Germinal center (tissue), 1 donor: Measurements from ENCODE around the gene PTPRO.

Experiments
- DNase-seq: peaks from one replicate; pipeline ENCODE4 v3.0.0; 2012; ENCODE audit warnings: mixed read lengths, low spot score

PTPRO gene

DNA sequence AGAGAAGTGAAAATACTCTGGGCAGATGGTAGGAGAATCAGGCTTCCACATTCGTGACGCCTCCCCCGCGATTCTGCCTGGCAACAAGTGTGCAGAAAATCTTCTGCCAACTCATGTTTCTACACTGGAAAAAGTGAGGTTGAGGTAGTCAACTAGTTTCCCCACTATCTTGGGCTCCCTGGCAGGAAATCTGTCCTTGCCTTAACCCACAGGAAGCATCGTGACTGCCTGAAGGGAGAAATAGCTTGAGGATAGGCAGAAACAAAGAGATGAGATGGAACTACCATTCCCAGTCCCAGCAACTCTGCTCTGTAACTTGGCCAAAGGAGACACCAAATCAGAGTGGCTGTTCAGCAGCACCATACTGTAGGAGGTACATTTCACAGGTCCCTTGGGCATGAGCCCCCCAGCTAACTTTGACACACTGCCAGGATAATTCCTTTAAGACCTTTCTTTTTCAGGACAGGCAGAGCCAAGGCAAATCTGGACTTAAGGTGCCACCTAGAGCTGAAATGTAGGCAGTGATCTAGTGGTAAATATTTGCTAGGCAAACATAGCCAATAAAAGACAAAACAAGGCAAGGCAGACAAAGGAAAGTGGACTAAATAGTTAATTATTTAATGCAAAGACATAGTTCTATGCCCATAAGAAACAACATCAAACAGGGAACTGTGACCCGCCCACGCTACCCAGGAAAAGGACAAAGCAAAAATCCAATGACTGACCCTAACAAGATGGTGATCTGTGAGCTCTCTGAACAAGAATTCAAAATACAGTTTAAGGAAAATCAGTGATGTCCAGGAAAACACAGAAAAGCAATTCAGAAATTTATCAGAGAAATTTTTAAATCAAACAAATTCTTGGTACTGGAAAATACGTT is 205.1 kb downstream of the PTPRO start:
- DNase-seq: no peak

DNA sequence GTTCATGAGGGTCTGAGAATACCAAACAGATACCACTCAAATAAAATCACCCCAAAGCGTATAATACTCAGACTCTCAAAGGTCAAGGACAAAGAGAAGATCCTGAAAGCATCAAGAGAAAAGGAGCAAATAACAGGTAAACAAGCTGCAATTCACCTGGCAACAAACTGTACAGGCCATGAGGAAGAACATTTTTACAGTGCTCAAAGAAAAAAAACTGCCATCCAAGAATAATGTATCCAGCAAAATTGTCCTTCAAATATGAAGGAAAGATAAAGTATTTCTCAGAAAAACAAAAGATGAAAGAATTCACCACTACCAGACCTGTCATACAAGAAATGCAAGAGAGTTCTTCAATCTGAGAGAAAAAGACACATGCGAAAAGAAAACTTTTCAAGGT is 206.4 kb downstream of the PTPRO start:
- no peak for DNase-seq

DNA sequence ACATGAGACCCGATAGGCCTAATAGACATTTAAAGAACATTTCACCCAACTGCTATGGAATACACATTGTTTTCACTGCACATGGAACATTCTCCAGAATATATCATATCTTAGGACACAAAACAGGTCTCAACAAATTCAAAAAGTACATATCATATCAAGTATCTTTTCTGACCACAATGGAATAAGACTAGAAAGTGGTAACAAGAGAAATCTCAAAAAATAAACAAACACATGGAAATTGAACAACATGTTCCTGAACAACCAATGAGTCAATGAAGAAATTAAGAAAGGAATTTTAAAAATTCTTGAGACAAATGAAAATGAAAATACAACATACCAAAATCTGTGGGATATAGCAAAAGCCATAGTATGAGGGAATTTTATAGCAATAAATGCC is 208.1 kb downstream of the PTPRO start:
- DNase-seq: no peak

DNA sequence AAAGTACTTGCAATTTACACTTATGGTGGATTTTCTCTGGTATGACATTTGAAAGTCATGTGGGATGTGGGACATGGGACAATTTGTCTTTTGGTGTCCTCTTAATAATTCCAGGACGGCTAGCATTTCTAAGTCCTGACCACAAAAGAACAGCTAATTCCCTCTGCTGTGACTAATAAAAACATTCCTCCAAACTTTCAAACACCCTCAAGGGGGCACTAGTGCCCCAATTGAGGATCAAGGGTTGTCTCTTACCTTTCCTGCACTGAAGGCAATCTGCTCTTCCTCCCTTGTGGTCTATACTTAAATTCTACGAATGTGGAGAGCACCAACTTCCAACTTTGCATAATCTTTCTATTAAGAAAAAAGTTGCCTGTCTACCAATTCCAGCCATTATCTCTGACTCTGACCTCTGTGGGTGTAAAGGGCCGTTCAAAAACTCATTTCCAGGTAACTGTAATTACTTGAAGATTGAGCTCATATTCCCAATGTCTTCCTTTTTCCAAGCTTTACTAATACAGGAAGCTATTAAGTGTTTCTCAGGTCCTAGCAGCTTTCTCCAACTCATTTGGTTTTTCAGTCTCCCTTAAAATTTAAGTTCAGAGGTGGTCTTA is 210.2 kb downstream of the PTPRO start:
- DNase-seq: peak; percentile 35

DNA sequence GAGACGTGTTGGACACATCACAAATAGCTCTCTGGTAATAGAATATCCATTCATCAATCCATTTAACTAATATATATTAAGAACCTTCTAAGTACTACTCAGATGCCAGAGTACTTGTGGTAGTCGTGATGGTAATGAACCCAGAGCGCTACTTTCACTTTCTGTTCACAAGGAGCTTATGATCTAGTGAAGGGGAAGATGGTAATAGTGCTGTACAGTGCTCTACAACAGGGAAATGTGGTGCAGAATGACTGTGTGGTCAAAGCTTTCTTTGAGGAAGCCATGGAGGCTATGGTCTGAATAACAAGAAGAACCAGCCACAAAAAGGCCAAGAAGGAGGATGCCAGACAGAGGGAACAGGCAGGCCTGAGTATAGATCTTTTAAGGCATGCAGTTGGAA is 212.0 kb downstream of the PTPRO start:
- no peak for DNase-seq

DNA sequence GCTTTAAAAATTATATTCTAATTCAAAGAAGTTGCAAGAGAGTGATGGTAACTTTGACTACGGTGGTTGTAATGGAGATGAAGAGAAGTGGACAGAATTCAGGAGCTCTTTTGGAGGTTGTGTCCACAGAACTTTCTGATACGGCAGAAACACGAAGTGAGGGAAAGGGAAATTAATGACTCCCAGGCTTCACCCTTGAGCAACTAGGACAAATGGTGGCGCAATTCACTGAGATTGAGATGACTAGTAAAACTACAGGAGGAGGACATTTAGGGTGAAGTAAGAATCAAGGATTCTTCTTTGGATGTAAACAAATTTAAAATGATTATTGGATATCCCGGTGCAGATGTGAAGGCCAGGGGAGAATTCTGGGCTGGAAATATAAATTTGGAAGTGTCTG is 212.6 kb downstream of the PTPRO start:
- DNase-seq: no peak

DNA sequence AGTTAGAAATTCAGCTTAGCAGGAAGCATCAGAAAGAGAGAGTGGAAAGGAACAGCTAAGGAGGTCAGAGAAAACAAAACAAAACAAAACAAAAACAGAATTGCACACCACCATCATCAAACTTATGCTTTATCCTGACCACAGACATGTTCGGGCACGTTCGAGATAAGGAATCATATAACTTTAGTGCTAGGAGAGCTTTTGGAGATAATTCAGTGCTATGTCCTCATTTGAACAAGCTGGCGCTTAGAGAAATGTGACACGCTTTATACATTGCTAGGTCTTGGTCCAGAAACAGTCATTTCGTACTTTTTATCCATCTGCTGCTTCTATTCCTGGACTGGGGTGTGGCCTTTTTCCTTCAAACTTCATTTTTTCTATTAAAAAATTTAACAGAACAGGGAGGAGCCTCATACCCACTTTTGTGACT is 213.1 kb downstream of the PTPRO start:
- no peak for DNase-seq

DNA sequence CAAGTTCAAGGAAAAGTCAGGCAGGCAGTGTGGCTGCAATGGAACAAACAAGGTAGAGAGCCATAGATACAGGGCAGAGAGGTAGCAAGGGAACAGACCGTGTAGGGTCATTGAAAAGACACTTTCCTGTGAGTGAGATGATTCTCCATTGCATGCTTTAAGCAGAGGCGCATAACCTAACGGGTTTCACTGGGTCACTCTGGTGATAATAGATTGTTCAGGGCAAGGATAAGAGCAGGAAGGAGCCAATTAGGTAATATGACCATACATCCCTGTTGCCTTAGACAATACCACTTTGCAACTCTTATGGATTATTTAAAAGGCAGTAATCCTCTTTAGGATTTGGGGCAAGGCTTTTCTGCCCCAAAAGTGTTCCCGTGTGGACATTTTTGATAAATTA is 214.1 kb downstream of the PTPRO start:
- no peak for DNase-seq

DNA sequence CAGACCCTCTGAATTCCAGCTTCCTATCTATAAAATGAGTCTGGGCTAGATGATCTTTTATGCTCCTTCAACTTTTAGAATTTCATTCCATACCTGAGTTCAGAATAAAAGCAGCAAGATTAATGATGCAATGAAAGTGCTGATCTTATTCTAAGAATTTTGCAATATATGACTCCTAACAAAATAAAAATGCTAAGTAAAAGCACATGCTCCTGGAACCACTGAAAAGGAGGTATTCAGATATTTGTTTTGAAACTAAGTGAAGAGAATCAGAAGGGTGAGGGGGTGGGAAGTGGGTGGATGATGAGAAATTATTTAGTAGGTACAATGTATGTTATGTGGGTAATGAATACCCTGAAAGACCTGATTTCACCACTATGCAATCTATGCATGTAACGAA is 216.6 kb downstream of the PTPRO start:
- no peak for DNase-seq

DNA sequence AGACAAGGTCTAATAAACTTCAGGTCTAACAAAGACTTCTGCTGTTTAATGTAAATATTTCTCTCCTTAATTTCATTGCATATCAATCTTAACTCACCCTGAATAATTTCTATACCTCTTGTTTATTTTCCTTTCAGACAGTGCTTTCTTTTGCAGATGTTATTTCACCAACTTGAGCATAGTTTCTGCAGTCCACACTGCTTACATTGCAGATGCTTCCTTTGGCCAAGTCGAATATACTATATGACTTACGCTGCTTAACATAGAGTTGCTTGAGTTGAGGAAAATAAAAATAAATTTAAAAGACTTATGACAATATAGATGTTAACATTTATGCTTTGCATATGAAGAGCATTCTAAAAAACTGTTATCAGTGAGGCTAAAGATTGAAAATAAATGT is 217.7 kb downstream of the PTPRO start:
- DNase-seq: no peak

DNA sequence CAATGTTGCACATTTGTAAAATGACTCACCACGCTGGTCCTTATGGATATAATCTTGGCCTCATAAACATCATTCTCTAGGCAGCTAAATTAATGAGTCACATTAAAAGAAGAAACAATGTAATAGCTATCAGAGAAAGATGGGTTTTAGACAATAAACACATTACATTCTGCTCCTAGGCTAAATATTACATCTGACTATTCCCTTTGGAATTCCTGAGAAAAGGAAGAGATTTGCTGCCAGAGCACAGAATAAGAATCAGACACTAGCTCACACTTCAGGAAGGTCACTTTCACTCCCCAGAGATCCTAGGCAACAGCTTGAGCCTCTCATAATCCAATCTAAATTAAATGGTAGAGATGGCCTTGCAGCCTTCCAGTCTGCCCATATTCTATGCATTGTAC is 218.2 kb downstream of the PTPRO start:
- DNase-seq: no peak

DNA sequence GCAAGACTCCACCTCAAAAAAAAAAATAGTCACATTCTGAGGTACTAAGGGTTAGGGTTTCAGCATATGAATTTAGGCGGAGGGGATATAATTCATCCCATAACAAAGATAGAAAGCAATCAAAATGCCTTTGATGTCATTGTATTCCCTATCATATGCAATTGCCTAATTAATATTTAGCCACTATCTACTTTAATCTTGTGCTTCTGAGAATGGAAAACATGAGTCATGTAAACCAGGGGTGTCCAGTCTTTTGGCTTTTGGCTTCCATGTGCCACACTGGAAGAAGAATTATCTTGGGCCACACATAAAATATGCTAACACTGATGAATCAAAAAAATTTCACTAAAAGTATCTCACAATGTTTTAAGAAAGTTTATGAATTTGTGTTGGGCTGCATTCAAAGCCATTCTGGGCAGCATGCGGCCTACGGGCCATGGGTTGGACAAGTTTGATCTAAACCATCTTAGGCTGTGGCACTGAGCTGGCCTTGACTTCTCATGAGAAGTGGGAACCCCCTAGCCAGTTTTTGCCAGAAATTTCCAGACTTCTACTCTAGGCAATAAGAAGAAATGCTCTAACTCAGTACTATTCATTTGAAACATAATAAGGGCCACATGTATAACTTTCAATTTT is 219.8 kb downstream of the PTPRO start:
- DNase-seq: no peak

DNA sequence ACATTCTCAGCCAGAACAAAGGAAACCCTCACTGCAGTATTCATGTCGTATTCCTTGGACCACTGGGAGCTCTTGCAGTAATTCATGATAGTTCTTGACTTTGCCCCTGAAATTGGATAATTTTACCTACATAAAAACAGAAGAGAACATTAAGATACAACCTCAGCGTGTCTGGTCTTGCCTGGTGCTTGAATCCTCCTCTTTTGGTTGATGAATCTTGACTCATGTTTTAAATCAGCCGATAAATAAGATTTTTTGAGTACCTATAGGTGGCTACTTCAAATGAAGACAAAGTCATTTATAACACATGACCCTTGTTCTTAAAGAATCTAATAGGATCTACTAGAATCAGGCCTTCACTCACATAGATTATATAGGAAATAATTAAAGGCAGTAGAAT is 221.0 kb downstream of the PTPRO start:
- no peak for DNase-seq

DNA sequence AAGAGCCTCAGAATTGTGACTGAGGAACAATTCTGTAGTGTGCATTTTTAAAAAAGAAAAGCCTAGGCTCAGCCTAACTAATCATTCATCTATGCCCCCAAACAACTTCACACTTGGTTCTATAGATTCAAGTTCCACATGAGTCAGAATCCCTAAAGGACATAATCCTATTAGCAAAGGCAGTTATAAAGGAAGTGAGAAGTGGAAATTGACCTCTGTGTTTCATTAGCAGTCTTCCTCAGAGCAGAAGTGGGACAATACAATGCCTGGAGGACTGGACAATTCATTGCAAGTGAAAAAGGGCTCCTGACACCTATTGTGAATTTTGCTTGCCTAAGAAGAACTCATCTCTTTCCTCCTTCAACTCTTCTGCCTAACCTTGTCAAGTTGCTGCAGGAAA is 222.3 kb downstream of the PTPRO start:
- no peak for DNase-seq

DNA sequence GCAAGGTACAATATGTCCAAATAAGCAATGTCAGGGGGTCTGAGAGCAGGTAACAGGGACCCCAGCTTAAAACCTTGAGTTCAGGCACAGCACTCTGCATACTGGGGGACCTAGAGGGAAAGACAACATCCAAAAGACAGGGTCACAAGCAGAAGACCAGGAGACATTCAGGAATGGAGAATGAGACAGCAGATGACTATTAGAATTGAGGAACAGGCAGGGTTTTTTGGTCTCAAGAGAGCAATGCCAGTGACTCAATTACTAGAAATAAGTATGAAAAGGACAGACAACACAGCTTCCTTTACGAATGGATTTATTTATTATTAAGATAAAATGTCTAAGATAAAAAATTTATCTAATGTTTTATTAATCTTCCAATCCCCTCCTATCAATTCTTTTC is 223.0 kb downstream of the PTPRO start:
- DNase-seq: no peak

DNA sequence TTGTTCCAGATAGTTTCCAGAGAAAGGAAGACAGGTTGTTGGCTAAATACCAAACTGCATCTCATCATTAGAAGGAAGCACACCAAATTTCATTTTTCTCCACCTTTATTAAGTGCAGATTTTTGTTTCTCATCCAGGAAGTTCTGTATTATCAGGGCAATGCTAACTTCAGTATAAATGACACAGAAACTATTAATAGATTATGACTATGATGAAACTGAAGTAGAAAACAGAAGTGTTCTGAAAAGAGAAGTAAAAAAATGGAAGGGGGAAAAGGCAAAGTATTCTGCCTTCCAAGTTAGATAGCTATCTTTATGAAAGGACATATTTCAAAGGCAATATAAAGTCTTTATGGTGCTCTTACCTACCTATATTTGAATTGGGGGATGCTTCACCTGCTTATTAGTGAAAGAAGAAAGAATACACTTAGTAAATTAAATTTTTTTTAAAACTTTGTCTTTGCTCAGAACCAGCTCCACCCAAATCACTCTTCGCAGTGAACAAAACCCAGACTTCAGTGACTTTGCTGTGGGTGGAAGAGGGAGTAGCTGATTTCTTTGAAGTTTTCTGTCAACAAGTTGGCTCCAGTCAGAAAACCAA is 223.9 kb downstream of the PTPRO start:
- DNase-seq: peak; percentile 43

DNA sequence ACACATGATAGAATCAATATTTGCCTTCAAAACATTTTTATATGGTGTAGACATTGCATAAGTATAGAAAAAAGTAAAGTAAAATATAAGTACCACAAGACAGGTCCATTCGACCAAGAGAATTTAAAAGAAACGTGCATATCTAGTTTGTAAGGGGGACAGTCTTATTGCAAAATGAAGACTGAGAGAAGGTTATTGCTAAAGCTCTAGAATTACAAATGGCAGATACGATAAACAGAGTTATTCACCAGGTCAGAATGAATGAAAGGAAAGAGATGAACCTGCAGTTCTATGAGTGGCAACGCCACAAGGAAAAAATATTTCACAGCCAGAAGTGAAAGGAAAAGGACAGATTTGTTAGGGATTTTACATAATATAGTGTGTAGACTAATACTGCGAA is 224.8 kb downstream of the PTPRO start:
- DNase-seq: no peak

DNA sequence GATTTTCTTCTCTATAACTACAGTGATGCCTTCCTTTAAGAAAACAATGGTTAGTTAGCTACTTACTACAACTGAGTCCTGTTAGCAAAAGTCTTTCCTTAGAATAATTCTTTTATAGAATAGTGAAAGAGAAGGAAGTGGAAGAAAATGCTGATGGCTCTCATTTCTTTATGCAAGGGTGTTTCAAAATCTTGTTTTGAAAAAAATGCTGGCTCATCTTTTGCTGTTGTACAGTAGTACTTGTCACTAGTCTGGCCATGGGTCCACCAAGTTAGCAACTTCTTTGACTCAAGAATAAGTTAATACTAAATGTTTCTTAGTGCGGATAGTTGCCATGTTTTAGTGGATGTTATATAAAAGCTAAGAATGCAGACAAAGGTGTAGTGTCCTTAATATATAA is 225.4 kb downstream of the PTPRO start:
- DNase-seq: no peak

DNA sequence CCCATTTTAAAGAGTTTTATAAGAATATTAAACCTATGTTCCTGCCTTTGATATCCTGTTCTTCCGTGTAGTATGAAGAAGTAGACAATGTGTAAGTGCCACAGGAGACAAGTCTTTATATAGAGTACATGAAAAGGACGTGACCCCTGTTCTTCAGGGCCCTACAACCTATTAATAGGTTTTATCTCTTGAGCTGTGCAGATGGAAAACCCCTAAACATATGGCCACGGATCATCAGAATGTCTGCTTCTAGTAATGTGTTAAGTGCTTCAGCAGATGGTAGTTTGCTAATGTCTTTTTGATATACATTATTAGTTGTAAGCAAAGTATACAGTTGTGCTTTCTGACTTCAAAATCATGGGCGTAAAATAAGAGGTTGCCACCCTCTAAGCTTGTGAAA is 228.5 kb downstream of the PTPRO start:
- DNase-seq: no peak

DNA sequence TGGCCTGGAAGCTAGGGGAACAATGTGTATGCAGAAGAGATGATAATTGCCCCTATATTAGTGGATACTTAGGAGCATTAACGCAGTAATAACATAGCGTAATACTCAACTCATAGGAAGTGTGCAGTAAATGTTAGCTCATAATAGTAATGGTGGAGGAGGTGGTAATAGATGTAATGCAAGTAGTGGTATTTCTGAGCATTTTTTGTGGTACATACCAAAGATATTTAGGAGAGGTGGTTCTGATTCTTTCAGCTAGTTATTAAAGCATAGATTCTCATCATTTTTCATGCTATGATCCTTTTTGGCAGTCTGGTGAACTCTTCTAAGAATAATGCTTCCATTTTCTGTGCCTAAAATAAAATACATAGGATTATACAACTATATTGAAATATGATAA is 233.1 kb downstream of the PTPRO start:
- DNase-seq: no peak

DNA sequence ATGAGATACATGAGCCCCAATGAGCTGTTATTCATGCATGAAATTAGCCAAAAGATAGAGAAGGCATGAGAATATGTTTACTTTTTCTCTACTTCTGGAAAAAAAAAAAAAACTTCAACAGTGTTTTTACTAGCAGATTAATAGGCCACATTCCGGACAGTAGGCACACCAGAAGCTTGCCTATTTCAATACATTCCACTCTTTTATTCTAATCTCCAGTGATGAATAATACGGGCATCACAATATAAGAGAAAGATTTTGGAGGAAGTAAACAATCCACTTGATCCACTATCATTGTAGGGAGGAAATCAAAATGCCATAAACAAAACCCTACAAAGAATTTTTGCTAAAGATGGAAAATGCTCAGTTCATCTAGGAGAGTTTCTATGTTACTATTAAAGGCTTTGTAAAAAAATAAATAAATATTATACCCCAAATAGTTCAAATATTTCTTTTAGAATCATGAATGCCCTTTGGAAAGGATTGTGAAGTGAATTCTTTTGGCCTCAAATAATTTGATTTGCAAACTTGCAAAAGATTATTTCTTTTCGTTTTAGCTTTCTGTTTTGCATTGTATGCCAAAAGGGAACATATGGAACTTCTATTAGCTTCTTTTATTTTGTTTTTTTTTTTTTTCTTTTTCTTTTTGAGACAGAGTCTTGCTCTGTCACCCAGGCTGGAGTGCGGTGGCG is 234.2 kb downstream of the PTPRO start:
- no peak for DNase-seq

DNA sequence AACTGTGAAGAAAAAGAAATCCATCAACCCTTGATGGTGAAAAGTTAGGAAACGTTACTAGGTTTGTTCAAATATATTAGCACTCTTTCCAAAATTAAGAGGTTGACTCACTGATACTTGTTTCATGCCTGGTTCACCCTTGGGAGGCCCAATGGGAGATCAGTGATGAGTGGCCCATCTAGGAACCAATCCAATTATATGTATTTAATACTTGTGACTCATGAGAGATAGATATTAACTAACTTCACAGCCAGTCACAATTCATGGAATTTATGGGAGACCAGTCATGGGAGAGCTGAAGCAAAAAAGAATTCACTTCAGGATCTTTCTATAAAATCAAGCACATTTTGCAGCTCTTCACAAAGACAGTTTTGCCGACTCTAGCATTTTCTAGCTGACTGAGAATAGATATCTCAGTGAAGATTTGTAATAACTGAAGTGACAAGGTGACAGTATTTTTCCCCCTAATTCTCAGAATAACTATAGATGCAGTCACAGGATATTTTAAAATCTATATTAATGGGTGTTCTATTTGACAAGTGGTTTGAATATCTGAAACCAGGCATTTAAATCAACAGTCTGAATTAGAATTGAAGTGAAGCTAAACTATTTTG is 236.7 kb downstream of the PTPRO start:
- DNase-seq: no peak
